Raji (cell line): Measurements from ENCODE around the gene ZBTB2.

Experiments used
- POLR2A ChIP-seq: IDR thresholded peaks from 2 replicates; pipeline ENCODE4 v1.6.1; 2011; ENCODE audit warnings: low read depth, low read length, control low read depth; ENCODE audit not compliant: insufficient read depth

Gene ZBTB2

GRCh38 chr6:151358475-151358874, 32.9 kb downstream of the ZBTB2 start:
- no peak for TF ChIP-seq POLR2A

- no peak for TF ChIP-seq POLR2A
Observed at GRCh38 chr6:151357758-151358436, 33.5 kb downstream of the ZBTB2 start.

- no peak for TF ChIP-seq POLR2A
Observed at GRCh38 chr6:151353795-151354194, 37.6 kb downstream of the ZBTB2 start.

- no peak for TF ChIP-seq POLR2A
Observed at GRCh38 chr6:151352410-151353396, 38.7 kb downstream of the ZBTB2 start.

- no peak for TF ChIP-seq POLR2A
Observed at GRCh38 chr6:151351731-151352130, 39.6 kb downstream of the ZBTB2 start.

- TF ChIP-seq POLR2A, result no peak
Observed at GRCh38 chr6:151351146-151351700, 40.1 kb downstream of the ZBTB2 start.

- no peak for TF ChIP-seq POLR2A
Observed at GRCh38 chr6:151350442-151351145, 40.8 kb downstream of the ZBTB2 start.

- TF ChIP-seq POLR2A, result no peak
Observed at GRCh38 chr6:151349651-151350270, 41.6 kb downstream of the ZBTB2 start.

GRCh38 chr6:151341476-151342195, 49.7 kb downstream of the ZBTB2 start:
- no peak for TF ChIP-seq POLR2A

- TF ChIP-seq POLR2A, result no peak
Observed at GRCh38 chr6:151340219-151340978, 51.0 kb downstream of the ZBTB2 start.

GRCh38 chr6:151339369-151339768, 52.0 kb downstream of the ZBTB2 start:
- no peak for TF ChIP-seq POLR2A

GRCh38 chr6:151338651-151339200, 52.6 kb downstream of the ZBTB2 start:
- no peak for TF ChIP-seq POLR2A

- TF ChIP-seq POLR2A, result no peak
Observed at GRCh38 chr6:151335930-151336329, 55.4 kb downstream of the ZBTB2 start.
